HG03439 (cell line): ENCODE data around the gene LZTFL1.
A peak's percentile ranks its signal among the peaks of the same experiment; 100 is the strongest.
"Not testable (repeated sequence)": the region's sequence is repeated elsewhere in the genome, so short reads cannot be mapped to it uniquely, and the experiment has no call there.

Experiments used
- ATAC-seq: cut with Tn5 transposase; IDR thresholded peaks from one replicate; pipeline ENCODE4 v1.9.1; 2021; ENCODE audit warnings: mild to moderate bottlenecking, moderate library complexity; ENCODE audit not compliant: unreplicated experiment

The LZTFL1 gene

GRCh38 chr3:45865563-45865962 lies 23.6 kb upstream of the LZTFL1 start:
- ATAC-seq: no peak

DNA sequence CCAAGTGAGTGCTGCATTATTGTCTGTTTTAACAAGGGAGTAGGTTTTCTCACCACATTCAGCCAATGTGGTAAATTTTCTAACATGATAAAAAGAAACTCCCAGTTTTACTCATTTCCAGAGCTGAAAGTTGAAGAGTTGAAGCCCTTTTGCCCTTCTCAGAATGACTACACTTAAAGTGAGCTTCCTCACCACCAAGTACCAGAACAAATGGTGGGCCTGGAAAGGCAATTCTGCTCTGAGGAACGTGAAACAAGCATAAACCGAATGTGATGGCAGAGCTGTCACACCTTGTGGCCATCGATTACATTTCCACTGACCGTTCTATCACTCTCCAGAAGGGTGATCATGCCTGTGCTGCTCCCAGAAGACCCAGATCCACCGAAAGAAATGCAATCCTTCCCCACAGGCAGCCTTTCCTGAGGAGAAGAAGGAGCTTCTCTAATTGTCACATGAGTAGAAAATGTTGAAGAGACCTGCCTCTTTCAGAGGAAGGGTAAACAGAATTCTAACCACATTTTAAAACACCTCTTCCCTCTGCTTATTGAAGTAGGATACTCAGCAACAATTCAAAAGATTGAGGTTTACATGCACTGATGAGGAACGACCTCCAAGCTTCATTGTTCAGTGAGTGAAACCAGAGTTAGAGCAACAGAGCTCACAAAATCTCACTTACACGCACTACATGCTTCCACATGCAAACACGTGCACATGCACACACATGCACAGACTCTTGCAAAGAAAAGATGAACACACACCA lies 23.0 kb upstream of the LZTFL1 start:
- ATAC-seq: peak; percentile 61

- peak; percentile 57 for ATAC-seq
Measured at GRCh38 chr3:45861043-45861719, 19.3 kb upstream of the LZTFL1 start.

- no peak for ATAC-seq
Measured at GRCh38 chr3:45860481-45860880, 18.6 kb upstream of the LZTFL1 start.

DNA sequence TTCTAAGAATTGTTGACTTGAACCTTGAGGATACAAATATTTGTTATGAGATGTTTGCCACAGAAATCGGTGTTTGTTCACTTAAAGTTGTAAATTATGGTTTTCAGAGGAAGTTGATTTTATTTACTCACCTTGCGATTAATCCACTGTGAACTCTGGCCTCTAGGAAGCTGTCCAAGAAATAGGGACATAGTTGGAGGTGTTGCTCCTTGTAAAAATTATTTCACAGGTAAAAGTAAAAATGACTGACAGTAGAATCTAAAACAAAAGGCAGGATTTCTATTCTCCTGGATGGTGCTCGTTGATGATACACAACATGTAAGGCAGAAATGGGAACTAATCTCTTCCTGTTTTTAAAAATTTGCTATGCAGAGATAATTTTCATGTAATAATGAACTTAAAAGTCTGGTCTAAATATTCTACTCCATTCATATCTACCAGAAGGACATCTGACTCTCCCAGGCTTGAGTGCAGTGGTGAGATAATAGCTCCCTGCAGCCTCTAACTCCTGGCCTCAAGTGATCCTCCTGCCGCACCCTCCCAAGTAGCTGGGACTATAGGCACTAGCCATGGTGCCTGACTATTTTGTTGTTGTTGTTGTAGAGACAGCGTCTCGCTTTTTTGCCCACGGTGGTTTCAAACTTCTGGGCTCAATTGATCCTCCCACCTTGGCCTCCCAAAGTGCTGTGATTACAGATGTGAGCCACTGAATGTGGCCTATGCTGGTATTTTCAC lies 17.1 kb upstream of the LZTFL1 start:
- no peak for ATAC-seq

GRCh38 chr3:45857024-45857423 lies 15.1 kb upstream of the LZTFL1 start:
- not testable (repeated sequence) for ATAC-seq

DNA sequence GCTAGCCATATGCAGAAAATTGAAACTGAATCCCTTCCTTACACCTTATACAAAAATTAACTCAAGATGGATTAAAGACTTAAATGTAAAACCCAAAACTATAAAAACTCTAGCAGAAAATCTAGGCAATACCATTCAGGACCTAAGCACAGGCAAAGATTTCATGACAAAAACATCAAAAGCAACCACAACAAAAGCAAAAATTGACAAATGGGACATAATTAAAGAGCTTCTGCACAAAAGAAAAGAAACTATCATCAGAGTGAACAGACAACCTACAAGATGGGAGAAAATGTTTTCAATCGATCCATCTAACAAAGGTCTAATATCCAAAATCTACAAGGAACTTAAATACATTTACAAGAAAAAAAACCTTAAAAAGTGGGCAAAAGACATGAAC lies 14.4 kb upstream of the LZTFL1 start:
- not testable (repeated sequence) for ATAC-seq

GRCh38 chr3:45852828-45853227 lies 10.9 kb upstream of the LZTFL1 start:
- ATAC-seq: no peak

DNA sequence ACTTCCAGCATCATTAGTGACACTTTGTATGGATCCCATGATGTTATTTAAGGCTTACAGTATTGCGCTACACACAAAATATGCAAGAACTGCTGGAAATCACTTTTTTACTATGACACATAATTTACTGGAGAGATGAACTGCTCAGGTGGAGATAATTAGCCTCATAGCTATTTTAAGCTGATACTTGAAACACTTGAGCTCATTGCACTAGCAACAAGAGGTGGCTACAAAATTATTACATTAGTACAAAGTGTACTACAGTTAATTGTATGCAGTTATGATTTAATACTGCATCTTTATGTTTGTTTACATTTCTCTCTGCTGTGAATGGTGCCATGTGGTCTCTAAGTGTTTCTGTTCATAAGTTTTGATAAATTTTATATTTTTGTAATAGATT lies 6.5 kb upstream of the LZTFL1 start:
- no peak for ATAC-seq

- ATAC-seq: no peak
Measured at GRCh38 chr3:45844616-45845015, 2.7 kb upstream of the LZTFL1 start.

DNA sequence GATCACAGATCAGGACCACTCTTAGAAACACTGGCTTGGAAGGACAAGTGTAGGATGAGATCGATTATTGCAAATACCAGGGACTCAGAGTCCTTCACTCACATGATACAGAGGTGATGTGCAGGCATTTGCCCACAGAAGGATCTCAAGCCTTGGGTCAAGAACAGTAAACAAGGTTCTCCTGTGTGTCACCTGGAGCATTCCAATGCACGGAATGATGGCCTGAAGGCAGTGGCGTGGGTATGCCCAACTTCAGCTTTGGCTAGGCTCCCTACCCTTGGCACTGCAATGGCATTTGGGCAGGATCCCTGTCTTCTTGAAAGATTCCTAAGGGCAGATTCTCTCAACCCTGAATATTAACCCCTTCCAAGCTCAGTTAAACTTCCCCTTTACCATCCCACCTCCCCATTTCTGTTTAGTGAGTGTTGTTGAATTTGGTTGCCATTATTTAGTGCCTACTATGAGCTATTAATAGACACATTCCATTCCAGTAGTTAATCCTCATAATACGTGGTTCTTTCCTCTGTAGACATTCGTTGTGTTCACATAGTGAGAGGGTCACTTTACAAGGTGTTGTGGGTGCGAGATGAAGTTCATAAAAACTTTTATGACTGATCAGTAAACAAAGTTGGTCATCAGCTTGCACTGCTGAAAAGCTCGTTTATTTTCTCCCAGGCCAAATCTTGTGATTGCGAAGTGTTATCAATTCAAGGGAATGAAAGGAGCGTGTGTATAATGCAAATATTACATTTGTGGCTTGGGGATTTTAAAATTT lies 1.1 kb upstream of the LZTFL1 start:
- ATAC-seq: no peak

GRCh38 chr3:45841420-45841756 lies 531 bp downstream of the LZTFL1 start:
- ATAC-seq: no peak

DNA sequence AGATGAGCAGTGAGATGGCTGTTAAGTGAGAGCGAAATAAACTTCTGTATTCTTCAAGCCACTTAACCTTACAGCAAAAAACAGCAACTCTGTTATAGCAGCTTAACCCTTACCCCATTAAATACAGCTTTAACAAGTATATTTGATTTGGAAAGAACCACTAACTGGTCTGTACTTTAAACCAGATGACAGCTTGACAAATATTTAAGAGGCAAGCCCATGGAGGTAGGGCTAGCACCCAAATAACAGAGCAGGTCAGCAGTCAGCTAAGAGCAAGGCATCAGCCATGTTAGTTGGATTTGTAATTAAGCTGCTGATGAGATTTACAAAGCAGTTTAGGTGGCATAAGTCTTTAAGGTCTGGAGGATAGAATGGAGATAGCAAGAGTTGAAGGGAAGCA lies 3.5 kb downstream of the LZTFL1 start:
- ATAC-seq: no peak

GRCh38 chr3:45832699-45833098 lies 9.2 kb downstream of the LZTFL1 start:
- ATAC-seq: no peak

- ATAC-seq: no peak
Measured at GRCh38 chr3:45830121-45830520, 11.8 kb downstream of the LZTFL1 start.

DNA sequence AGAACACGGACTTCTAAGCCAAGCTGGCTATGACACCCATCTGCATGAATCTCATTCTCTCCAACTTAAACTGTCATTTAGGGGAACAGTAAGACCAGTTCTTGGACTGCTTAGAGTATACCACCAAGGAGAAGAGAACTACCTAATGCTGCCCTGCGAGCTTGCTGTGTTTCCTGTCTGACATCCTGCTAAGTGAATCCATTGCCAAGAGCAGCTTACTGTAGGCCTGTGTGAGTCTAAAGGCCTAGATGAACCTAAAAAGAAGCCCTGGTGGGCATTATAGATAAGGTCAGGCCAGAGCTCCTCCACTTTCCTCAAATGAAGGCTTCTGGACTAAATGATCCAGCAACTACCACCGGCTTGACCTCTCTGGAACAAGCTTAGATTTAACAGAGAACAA lies 15.0 kb downstream of the LZTFL1 start:
- no peak for ATAC-seq

GRCh38 chr3:45826321-45826720 lies 15.6 kb downstream of the LZTFL1 start:
- ATAC-seq: no peak

DNA sequence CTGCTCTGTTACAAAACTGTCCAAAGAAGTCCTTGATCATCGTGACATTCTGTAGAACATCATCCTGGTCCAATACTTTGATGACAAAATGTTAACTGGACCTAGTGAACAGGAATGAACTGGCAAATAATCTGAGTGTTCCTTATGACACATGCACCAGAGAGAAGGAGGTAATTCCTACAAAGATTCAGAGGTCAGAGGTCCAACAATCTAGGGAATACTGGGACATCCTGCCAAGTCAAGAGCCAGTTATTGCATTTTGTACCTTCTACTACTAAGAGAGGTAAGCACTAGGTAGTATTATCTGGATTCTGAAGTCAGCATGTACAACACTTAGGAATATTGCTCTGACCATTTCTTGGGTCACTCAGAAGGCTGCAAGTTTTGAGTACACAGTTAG lies 20.8 kb downstream of the LZTFL1 start:
- ATAC-seq: no peak

- ATAC-seq: no peak
Measured at GRCh38 chr3:45819543-45819942, 22.4 kb downstream of the LZTFL1 start.

DNA sequence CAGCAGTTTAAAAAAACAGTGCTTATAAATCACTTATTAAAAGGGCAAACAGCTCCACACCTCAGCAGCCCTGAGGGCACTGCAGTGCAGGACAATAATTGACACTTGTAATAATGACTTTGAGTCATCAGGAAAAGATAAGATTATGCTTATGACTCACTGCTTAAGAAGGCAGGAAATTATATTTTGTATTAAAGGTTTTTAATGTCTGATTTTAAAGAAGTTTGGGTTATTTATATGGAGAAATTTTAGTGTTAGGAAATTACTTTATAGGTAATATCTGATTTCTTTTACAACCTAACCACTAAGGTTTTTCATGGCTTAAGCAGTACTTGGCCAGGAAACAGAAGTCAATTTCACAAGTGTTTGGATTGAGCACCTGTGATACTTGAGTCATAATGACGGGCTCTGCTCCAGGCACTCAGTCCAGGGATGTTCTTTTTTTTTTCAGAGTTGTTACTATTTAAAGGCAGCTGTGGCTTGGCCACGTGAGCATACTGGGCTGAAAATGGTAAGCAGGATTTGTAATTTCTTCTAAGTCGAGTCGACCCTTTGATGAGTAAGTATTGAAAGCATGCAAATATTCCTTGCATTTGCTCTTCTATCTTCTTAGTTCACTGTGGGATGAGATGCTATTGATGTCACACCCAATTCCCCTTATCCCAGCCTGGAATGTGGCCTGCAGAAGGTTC lies 23.9 kb downstream of the LZTFL1 start:
- ATAC-seq: no peak

- no peak for ATAC-seq
Measured at GRCh38 chr3:45816544-45816943, 25.4 kb downstream of the LZTFL1 start.
